DMS53 treated with DMSO at 0.1 percent for 48 hours (cell line): ENCODE measurements around the gene MYADML2.

Experiments used
- DNase-seq: peaks from one replicate; lab custom pipeline; 2025; ENCODE audit not compliant: unreplicated experiment; lab: John Stamatoyannopoulos, UW

The MYADML2 gene

GRCh38 chr17:81901167-81902022 lies 45.6 kb downstream of the MYADML2 start:
- DNase-seq = no peak

DNA sequence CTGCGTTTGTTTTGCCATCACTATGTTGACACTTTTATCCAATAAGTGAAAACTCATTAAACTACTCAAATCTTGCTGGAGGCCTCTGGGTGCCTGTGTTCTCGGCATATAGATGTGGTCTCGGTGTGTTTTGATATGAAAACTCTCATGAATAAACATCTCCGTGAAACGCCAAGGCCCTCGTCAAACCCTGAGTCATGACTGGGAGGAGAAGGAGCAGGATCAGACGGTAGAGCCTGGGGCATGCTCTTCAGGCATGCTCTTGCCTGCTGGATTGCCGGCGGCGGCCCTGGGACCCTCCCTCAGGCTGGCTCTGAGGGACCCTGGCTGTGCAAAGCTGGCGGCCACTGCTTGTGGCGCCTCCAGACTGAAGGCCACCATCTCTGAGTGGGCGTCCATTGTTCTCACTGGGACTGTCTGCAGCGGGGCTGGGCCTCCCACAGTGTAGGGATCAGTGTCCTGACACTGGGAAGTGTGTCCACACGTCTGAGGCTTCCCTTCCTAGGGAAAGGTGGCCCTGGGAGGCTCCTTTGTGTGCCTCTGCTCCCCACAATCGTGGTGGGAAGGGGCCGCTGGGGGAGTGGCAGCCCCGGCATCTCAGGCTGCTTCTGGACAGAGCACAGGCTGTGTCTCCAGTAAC lies 46.7 kb downstream of the MYADML2 start:
- DNase-seq = no peak

GRCh38 chr17:81899514-81900166 lies 47.4 kb downstream of the MYADML2 start:
- DNase-seq = no peak

- DNase-seq = no peak
Observed at GRCh38 chr17:81898885-81899284, 48.1 kb downstream of the MYADML2 start.

GRCh38 chr17:81898029-81898866 lies 48.8 kb downstream of the MYADML2 start:
- no peak for DNase-seq

DNA sequence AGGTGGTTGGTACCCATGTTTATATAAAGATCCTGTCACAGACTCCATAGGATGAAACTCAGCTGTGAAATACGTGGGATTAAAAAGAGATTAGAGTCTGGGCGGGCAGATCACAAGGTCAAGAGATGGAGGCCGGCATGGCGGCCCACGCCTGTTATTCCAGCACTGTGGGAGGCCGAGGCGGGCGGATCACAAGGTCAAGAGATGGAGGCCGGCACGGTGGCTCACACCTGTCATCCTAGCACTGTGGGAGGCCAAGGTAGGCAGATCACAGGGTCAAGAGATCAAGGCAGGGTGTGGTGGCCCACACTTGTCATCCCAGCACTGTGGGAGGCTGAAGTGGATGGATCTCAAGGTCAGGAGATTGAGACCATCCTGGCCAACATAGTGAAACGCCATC lies 51.6 kb downstream of the MYADML2 start:
- no peak for DNase-seq

DNA sequence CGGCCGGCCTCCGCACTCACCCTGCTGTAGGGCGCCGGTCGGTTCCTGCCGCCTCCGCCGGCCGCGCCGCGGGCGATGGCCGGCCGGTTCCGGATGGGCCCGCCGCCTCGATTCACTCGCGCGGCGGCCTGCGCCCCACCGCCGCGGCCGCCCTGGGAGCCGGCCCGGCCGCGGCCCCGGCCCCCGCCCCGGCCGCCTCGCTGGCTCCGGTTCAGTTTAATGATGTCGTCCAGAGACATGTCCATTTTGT lies 55.8 kb downstream of the MYADML2 start:
- DNase-seq = no peak

DNA sequence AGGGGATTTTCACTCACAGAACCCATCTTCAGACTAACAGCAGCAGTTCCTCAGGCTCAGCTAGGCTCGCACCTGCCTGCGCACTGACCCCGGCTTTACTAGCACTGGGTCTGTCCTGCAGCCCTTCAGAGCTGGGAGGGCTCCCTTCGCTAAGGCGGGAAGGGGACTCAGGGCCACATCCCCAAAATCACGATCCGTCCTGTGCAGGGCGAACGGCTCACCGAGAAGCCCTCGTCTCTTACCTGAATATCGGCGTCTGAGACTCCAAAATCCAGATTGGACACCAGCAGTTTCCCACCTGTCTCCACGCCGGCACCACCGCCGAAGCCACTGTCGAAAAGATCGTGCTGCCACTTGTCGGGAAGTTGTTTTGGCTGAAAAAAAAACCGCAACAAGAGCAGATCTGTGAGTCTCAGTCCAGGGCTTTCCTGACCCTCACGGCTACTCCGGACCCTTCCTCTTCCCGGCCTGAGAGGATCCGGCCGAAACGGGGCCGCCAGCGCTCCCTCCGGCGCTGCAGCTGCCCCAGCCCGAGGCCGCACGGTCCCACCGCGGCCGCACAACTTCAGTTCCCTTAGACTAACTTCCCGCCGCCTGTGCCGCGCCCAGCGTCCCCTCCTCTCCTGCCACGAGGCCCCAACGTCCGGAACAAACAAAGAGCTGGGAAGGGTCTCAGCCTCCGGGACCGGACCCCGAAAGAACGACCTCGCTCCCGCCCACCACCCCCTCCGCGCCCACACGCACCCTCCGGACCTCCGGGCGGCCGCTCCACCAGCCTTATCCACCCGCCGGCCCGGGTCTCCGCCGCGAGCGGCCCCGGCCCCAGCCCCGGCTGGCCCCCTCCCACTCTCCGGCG lies 56.4 kb downstream of the MYADML2 start:
- no peak for DNase-seq
